Measurements from ENCODE around the gene PDE6D. TPM values are rescaled to one million over a fixed set of nuclear protein-coding genes. Genes with fewer than 3 reads are reported as not detected.
"Not testable (repeated sequence)": the region's sequence is repeated elsewhere in the genome, so short reads cannot be mapped to it uniquely, and the experiment has no call there.

PDE6D gene
- total RNA-seq, 1 donor from 2014 or later, result 47.1 TPM

- no peak for DNase-seq
- H3K4me1 Mint-ChIP-seq (ENCODE audit: low read depth, unreplicated experiment), result peaks cover 21% of the 10 kb centered on the region
- H3K36me3 Mint-ChIP-seq (ENCODE audit: unreplicated experiment), result peaks cover 4% of the 10 kb centered on the region
- H3K9me3 Mint-ChIP-seq (ENCODE audit: unreplicated experiment), result peaks cover 12% of the 10 kb centered on the region
- TF ChIP-seq CTCF (IDR thresholded peaks at IDR 0.05; ENCODE audit: partially characterized antibody, unreplicated experiment), result peak; percentile 25
- peaks cover 13% of the 10 kb centered on the region for H3K27me3 Mint-ChIP-seq (ENCODE audit: unreplicated experiment)
- peak overlapping the region; percentile 30 for H3K4me3 Mint-ChIP-seq (ENCODE audit: unreplicated experiment)
- peak overlapping the region; percentile 39 for H3K27ac Mint-ChIP-seq (ENCODE audit: unreplicated experiment)
Measured at GRCh38 chr2:231715499-231715837, 65.6 kb downstream of the PDE6D start.

GRCh38 chr2:231714639-231715498 lies 66.2 kb downstream of the PDE6D start:
- peaks cover 13% of the 10 kb centered on the region for H3K27me3 Mint-ChIP-seq (ENCODE audit: unreplicated experiment)
- peak; percentile 88 for DNase-seq
- peak; percentile 97 for TF ChIP-seq CTCF (IDR thresholded peaks at IDR 0.05; ENCODE audit: partially characterized antibody, unreplicated experiment)
- H3K4me3 Mint-ChIP-seq (ENCODE audit: unreplicated experiment), result no peak overlapping the region
- peaks cover 21% of the 10 kb centered on the region for H3K4me1 Mint-ChIP-seq (ENCODE audit: low read depth, unreplicated experiment)
- peak overlapping the region; percentile 77 for H3K27ac Mint-ChIP-seq (ENCODE audit: unreplicated experiment)
- peaks cover 4% of the 10 kb centered on the region for H3K36me3 Mint-ChIP-seq (ENCODE audit: unreplicated experiment)
- peaks cover 13% of the 10 kb centered on the region for H3K9me3 Mint-ChIP-seq (ENCODE audit: unreplicated experiment)

GRCh38 chr2:231713730-231714638 lies 67.1 kb downstream of the PDE6D start:
- peaks cover 4% of the 10 kb centered on the region for H3K36me3 Mint-ChIP-seq (ENCODE audit: unreplicated experiment)
- peak; percentile 96 for TF ChIP-seq CTCF (IDR thresholded peaks at IDR 0.05; ENCODE audit: partially characterized antibody, unreplicated experiment)
- H3K27me3 Mint-ChIP-seq (ENCODE audit: unreplicated experiment), result peaks cover 15% of the 10 kb centered on the region
- peak overlapping the region; percentile 57 for H3K4me3 Mint-ChIP-seq (ENCODE audit: unreplicated experiment)
- H3K27ac Mint-ChIP-seq (ENCODE audit: unreplicated experiment), result peak overlapping the region; percentile 77
- peak; percentile 92 for DNase-seq
- peaks cover 21% of the 10 kb centered on the region for H3K4me1 Mint-ChIP-seq (ENCODE audit: low read depth, unreplicated experiment)
- peaks cover 16% of the 10 kb centered on the region for H3K9me3 Mint-ChIP-seq (ENCODE audit: unreplicated experiment)

GRCh38 chr2:231713406-231713729 lies 67.7 kb downstream of the PDE6D start:
- Mint-ChIP-seq H3K4me1 (ENCODE audit: low read depth, unreplicated experiment) (peaks cover 21% of the 10 kb centered on the region), H3K4me3 (ENCODE audit: unreplicated experiment) (peak overlapping the region; percentile 53), H3K27ac (ENCODE audit: unreplicated experiment) (peak overlapping the region; percentile 31), H3K9me3 (ENCODE audit: unreplicated experiment) (peaks cover 17% of the 10 kb centered on the region), H3K27me3 (ENCODE audit: unreplicated experiment) (peaks cover 17% of the 10 kb centered on the region)
- not testable (repeated sequence) for DNase-seq; H3K36me3 Mint-ChIP-seq (ENCODE audit: unreplicated experiment)

- Mint-ChIP-seq H3K4me3 (ENCODE audit: unreplicated experiment) (peak overlapping the region; percentile 99), H3K4me1 (ENCODE audit: low read depth, unreplicated experiment) (peaks cover 21% of the 10 kb centered on the region), H3K9me3 (ENCODE audit: unreplicated experiment) (peaks cover 22% of the 10 kb centered on the region), H3K27me3 (ENCODE audit: unreplicated experiment) (peaks cover 21% of the 10 kb centered on the region), H3K27ac (ENCODE audit: unreplicated experiment) (peak overlapping the region; percentile 67)
- DNase-seq; H3K36me3 Mint-ChIP-seq (ENCODE audit: unreplicated experiment): not testable (repeated sequence)
Measured at GRCh38 chr2:231712451-231713021, 68.5 kb downstream of the PDE6D start.
